Panc1 (cell line): ENCODE results near the gene KCNC1. TPM values are rescaled to one million over a fixed set of nuclear protein-coding genes. Genes with fewer than 3 reads are reported as not detected.

ENCODE experiments used
- ATAC-seq: fragments of 200-7000 bp; cut with Tn5 transposase; 2 replicates; pipeline ENCODE4 v1.9.1; 2020; ENCODE audit warnings: mild to moderate bottlenecking, moderate library complexity
- BruUV-seq: library from RNA; stranded (reverse); fragments of 400-500 nt; replicated peaks from 2 replicates; lab custom pipeline; 2021; lab: Mats Ljungman, UMichigan
- CTCF ChIA-PET: fragments of 300-600 bp; sonication (Branson Sonifier 250); formaldehyde crosslinking; loops from one replicate; lab custom pipeline; 2022; ENCODE audit warnings: antibody characterized with exemption; lab: Charles Lee
- POLR2A ChIA-PET: fragments of 300-600 bp; sonication (Branson Sonifier 250); formaldehyde crosslinking; loops from one replicate; lab custom pipeline; 2022; ENCODE audit warnings: antibody characterized with exemption; lab: Charles Lee
- DNase-seq: peaks from one replicate; pipeline ENCODE4 v3.0.0-alpha.2; 2010; ENCODE audit warnings: low read depth, low spot score
- H3K27ac ChIP-seq: 2 replicates; pipeline ENCODE4 v1.5.1; 2011; ENCODE audit warnings: mild to moderate bottlenecking, low read length, inconsistent platforms
- H3K27me3 ChIP-seq: fragments of 200-500 bp; sonication (Bioruptor generic); 2 replicates; pipeline ENCODE4 v1.6.0; 2014; ENCODE audit warnings: low read length, inconsistent platforms; ENCODE audit not compliant: control insufficient read depth, insufficient read depth
- H3K36me3 ChIP-seq: fragments of 200-500 bp; sonication (Bioruptor generic); 2 replicates; pipeline ENCODE4 v1.5.1; 2014; ENCODE audit warnings: inconsistent platforms, mild to moderate bottlenecking, low read length, moderate library complexity; ENCODE audit not compliant: control insufficient read depth, insufficient read depth
- H3K4me1 ChIP-seq: 2 replicates; pipeline ENCODE4 v1.5.1; 2011; ENCODE audit warnings: inconsistent platforms, mild to moderate bottlenecking, low read length, moderate library complexity; ENCODE audit not compliant: control insufficient read depth, insufficient read depth
- H3K4me3 ChIP-seq, 2 experiments: 2 replicates each; pipeline ENCODE4 v1.5.1; 2011 to 2012; ENCODE audit warnings: low read depth in 2 of 2, low read length in 2 of 2, mild to moderate bottlenecking in 2 of 2, inconsistent platforms in 1 of 2, moderate library complexity in 1 of 2
- H3K9me3 ChIP-seq: fragments of 200-500 bp; sonication (Bioruptor generic); 2 replicates; pipeline ENCODE4 v1.5.1; 2014; ENCODE audit warnings: low read depth, mild to moderate bottlenecking, inconsistent platforms, low read length, moderate library complexity; ENCODE audit not compliant: control insufficient read depth, insufficient read depth
- POLR2AphosphoS5 ChIP-seq: IDR thresholded peaks from 2 replicates; pipeline ENCODE4 v1.6.1; 2012; ENCODE audit warnings: mild to moderate bottlenecking, low read depth, low read length, moderate library complexity
- SIN3A ChIP-seq: IDR thresholded peaks from 2 replicates; pipeline ENCODE4 v1.6.1; 2012; ENCODE audit warnings: low read depth, mild to moderate bottlenecking, low read length, moderate library complexity, borderline replicate concordance; ENCODE audit not compliant: insufficient read depth
- TCF7L2 ChIP-seq: IDR thresholded peaks from 2 replicates; pipeline ENCODE4 v1.6.1; 2011; ENCODE audit warnings: mild to moderate bottlenecking, low read depth, low read length, inconsistent platforms
- in situ Hi-C: cut with HindIII; loops from 2 replicates; pipeline ENCODE4 v1.10.0; 2016; ENCODE audit warnings: low sequenced_read_pairs, low pct_unique_long_range_greater_than_20kb
- intact Hi-C: fragments of 100-400 bp; cut with micrococcal nuclease; formaldehyde crosslinking; loops from one replicate; pipeline ENCODE4 v1.10.0; 2022; ENCODE audit not compliant: unreplicated experiment
- total RNA-seq: library from RNA; stranded (reverse); gene quantifications from one replicate; pipeline ENCODE4 v1.2.1, GENCODE V29; 2021; ENCODE audit not compliant: unreplicated experiment
- TF ChIP-seq, protein P1 (sequence below), 2 experiments: IDR thresholded peaks; 2 replicates each; pipeline ENCODE4 v1.6.1; 2011 to 2012; ENCODE audit warnings: low read depth in 2 of 2, control low read depth in 1 of 2, low read length in 1 of 2, mild to moderate bottlenecking in 1 of 2, moderate library complexity in 1 of 2; ENCODE audit not compliant: insufficient read depth in 1 of 2
- TF ChIP-seq, protein P2 (sequence below): fragments of 450-650 bp; IDR thresholded peaks from 2 replicates; pipeline ENCODE4 v1.5.1; 2017; ENCODE audit warnings: mild to moderate bottlenecking

Gene KCNC1
- total RNA-seq, 1 experiment from 2014 or later = 0.95 TPM

DNA sequence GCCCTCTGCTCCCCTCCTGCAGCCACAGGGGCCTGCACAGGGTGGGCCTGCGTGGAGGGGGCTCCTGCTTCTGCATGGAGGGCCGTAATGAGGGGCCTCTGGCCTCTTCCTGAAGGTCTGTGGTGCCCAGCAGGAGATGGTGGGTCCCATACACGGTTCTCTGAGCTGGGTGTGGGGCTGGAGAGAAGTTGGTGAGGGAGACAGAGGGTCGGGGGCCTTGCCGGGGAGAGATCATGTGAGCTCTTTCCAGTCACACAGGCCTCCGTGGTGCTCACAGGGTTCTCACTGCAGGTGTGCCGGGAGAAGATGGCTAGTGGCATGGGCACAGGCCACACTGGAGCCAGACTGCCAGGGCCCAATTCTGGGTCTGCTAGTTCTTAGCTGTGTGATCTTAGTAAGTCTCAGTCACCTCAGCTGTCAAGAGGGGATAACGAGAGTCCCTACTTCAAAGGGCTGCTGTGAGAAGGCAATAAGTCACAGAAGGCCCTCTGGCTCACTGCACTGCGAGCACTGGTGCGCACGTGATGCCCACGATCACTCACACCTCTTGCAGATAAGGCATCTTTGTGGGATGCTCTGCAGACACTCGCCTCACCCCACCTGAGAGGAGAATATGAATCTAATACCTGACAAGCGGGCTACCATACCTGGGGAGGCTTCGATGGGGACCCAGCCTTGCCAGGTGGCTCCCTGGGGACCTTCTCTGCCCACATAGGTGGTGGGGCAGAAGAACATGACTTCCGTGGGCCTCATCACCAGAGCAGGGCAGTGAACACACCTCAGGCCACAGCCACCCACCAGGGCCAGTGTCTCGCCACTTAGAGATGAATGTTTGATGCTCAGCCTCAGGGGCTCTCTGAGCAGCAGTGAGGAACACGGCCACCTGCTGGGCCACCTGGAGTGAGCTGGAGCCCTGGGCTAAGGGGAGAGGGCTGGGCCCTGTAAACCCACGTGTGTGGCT, 14.5 kb downstream of the KCNC1 start:
- no peak overlapping the region for H3K4me3 ChIP-seq
- H3K9me3 ChIP-seq = no peaks in the 10 kb centered on the region
- CTCF ChIA-PET = no interaction called here

DNA sequence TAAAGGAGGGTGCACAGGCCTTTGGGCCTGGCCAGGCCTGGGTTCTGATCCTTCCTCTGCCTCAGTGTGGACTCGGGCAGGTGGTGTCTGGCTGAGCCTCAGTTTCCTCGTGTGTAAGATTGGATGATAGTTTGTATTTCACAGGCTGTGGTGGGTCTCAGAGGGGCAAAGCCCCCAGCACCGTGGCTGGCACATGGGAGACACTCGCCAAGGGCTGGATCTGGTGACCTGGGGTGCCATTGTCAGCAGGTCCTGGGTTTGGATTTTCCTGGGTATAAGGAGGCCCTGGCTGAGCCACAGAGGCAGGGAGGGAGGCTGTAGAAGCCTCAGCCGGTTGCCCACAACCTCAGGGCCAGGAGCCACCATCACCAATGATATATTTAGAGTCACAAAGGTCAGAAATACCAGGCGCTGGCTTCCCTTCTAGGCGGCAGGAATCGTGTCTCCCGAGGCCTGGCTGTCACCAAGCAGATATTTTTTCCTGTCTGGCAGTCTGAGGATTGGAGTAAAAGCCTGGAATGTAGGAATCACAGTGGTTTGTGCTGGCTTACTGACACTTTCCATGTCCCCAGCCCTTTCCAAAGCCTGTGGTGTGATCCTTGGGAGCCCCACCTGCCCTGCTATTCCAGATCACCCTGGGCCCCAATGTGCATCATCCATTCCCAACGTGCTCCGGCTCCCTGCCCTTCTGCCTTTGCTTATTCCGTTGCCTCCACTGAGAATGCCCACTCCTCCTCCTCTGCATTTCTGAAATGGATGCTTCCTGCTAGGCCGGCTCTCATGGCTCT, 15.6 kb downstream of the KCNC1 start:
- ATAC-seq = no peak
- Histone ChIP-seq H3K4me3 (no peak overlapping the region), H3K4me1 (no peaks in the 10 kb centered on the region), H3K27ac (no peak overlapping the region), H3K9me3 (no peaks in the 10 kb centered on the region), H3K27me3 (peaks cover 4% of the 10 kb centered on the region; the same call in 1 of the 2 replicates), H3K36me3 (no peaks in the 10 kb centered on the region)
- no TSS peak for BruUV-seq
- no peak for TF ChIP-seq SIN3A
- TF ChIP-seq TCF7L2 = no peak
- TF ChIP-seq POLR2AphosphoS5 = no peak
- TF ChIP-seq, protein P1, sequence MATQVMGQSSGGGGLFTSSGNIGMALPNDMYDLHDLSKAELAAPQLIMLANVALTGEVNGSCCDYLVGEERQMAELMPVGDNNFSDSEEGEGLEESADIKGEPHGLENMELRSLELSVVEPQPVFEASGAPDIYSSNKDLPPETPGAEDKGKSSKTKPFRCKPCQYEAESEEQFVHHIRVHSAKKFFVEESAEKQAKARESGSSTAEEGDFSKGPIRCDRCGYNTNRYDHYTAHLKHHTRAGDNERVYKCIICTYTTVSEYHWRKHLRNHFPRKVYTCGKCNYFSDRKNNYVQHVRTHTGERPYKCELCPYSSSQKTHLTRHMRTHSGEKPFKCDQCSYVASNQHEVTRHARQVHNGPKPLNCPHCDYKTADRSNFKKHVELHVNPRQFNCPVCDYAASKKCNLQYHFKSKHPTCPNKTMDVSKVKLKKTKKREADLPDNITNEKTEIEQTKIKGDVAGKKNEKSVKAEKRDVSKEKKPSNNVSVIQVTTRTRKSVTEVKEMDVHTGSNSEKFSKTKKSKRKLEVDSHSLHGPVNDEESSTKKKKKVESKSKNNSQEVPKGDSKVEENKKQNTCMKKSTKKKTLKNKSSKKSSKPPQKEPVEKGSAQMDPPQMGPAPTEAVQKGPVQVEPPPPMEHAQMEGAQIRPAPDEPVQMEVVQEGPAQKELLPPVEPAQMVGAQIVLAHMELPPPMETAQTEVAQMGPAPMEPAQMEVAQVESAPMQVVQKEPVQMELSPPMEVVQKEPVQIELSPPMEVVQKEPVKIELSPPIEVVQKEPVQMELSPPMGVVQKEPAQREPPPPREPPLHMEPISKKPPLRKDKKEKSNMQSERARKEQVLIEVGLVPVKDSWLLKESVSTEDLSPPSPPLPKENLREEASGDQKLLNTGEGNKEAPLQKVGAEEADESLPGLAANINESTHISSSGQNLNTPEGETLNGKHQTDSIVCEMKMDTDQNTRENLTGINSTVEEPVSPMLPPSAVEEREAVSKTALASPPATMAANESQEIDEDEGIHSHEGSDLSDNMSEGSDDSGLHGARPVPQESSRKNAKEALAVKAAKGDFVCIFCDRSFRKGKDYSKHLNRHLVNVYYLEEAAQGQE (IDR thresholded peaks at IDR 0.05; ENCODE audit: insufficient read depth in 1 of 2, low read depth in 2 of 2, low read length in 1 of 2) = no peak
- TF ChIP-seq, protein P2, sequence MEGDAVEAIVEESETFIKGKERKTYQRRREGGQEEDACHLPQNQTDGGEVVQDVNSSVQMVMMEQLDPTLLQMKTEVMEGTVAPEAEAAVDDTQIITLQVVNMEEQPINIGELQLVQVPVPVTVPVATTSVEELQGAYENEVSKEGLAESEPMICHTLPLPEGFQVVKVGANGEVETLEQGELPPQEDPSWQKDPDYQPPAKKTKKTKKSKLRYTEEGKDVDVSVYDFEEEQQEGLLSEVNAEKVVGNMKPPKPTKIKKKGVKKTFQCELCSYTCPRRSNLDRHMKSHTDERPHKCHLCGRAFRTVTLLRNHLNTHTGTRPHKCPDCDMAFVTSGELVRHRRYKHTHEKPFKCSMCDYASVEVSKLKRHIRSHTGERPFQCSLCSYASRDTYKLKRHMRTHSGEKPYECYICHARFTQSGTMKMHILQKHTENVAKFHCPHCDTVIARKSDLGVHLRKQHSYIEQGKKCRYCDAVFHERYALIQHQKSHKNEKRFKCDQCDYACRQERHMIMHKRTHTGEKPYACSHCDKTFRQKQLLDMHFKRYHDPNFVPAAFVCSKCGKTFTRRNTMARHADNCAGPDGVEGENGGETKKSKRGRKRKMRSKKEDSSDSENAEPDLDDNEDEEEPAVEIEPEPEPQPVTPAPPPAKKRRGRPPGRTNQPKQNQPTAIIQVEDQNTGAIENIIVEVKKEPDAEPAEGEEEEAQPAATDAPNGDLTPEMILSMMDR = no peak
- in situ Hi-C loops (no loop called here), intact Hi-C loops (no loop called here)
- CTCF ChIA-PET = no interaction called here
- DNase-seq = no peak
- POLR2A ChIA-PET = no interaction called here

More for the DNA sequence above, 14.5 kb downstream of the KCNC1 start:
- peak; percentile 8; the same call in 1 of the 2 replicates for ATAC-seq
- no peaks in the 10 kb centered on the region for H3K36me3 ChIP-seq
- H3K27ac ChIP-seq = no peak overlapping the region
- H3K27me3 ChIP-seq = peaks cover 4% of the 10 kb centered on the region; the same call in 1 of the 2 replicates
- no TSS peak for BruUV-seq
- no peak for DNase-seq
- intact Hi-C loops (no loop called here), in situ Hi-C loops (no loop called here)
- POLR2A ChIA-PET = no interaction called here
- H3K4me1 ChIP-seq = no peaks in the 10 kb centered on the region
- TF ChIP-seq SIN3A (no peak), TCF7L2 (no peak), POLR2AphosphoS5 (no peak)
- TF ChIP-seq, protein P1 (IDR thresholded peaks at IDR 0.05; ENCODE audit: insufficient read depth in 1 of 2, low read depth in 2 of 2, low read length in 1 of 2) = no peak
- TF ChIP-seq, protein P2 = no peak
